GM12878 (cell line): Measurements from ENCODE around the gene MAP4K5. TPM values are rescaled to one million over a fixed set of nuclear protein-coding genes. Genes with fewer than 3 reads are reported as not detected.

ENCODE experiments used
- ATF7 ChIP-seq: fragments of 450-650 bp; IDR thresholded peaks from 2 replicates; pipeline ENCODE4 v1.6.1; 2016; ENCODE audit warnings: low read depth, mild to moderate bottlenecking
- BHLHE40 ChIP-seq, 2 experiments: fragments of 450-650 bp in 1 of 2; IDR thresholded peaks; 2 replicates each; pipeline ENCODE4 v1.6.1; 2011 to 2017; ENCODE audit warnings: low read depth in 2 of 2, borderline replicate concordance in 1 of 2, improper control_type of control experiment in 1 of 2, low read length in 1 of 2, mild to moderate bottlenecking in 1 of 2
- BMI1 ChIP-seq: fragments of 450-650 bp; IDR thresholded peaks from 2 replicates; pipeline ENCODE4 v1.6.1; 2016; ENCODE audit warnings: mild to moderate bottlenecking, moderate library complexity, borderline replicate concordance
- CEBPB ChIP-seq, 2 experiments: fragments of 150-350 bp in 1 of 2; IDR thresholded peaks; 2 replicates each; pipeline ENCODE4 v1.6.1; 2012 to 2014; ENCODE audit warnings: low read depth in 2 of 2, low read length in 2 of 2, borderline replicate concordance in 1 of 2, inconsistent platforms in 1 of 2
- CUX1 ChIP-seq: IDR thresholded peaks from 2 replicates; pipeline ENCODE4 v1.6.1; 2012; ENCODE audit warnings: improper control_type of control experiment, low read depth, low read length; ENCODE audit not compliant: insufficient replicate concordance
- EED ChIP-seq: sonication (generic); IDR thresholded peaks from 2 replicates; pipeline ENCODE4 v1.6.1; 2016; ENCODE audit warnings: antibody characterized with exemption, low read depth
- ETV6 ChIP-seq, 2 experiments: fragments of 450-650 bp in 1 of 2; IDR thresholded peaks in 1 of 2; conservative IDR thresholded peaks in 1 of 2; 2 replicates each; pipeline ENCODE4 v1.6.1; 2014; ENCODE audit warnings: antibody characterized with exemption in 1 of 2, borderline replicate concordance in 1 of 2, low read depth in 1 of 2, mild to moderate bottlenecking in 1 of 2, moderate library complexity in 1 of 2
- FOS ChIP-seq: IDR thresholded peaks from 3 replicates; pipeline ENCODE4 v1.6.1; 2011; ENCODE audit warnings: borderline replicate concordance; ENCODE audit not compliant: insufficient read length; ENCODE audit errors: extremely low read depth
- FOXM1 ChIP-seq: IDR thresholded peaks from 2 replicates; pipeline ENCODE4 v1.6.1; 2012; ENCODE audit warnings: low read depth, mild to moderate bottlenecking, inconsistent platforms, low read length, moderate library complexity
- HDGF ChIP-seq: fragments of 450-650 bp; IDR thresholded peaks from 2 replicates; pipeline ENCODE4 v1.6.1; 2016; ENCODE audit warnings: antibody characterized with exemption
- IKZF2 ChIP-seq, 2 experiments: fragments of 450-650 bp; IDR thresholded peaks; 2 replicates each; pipeline ENCODE4 v1.6.1; 2017; ENCODE audit warnings: mild to moderate bottlenecking in 2 of 2, moderate library complexity in 2 of 2
- KDM1A ChIP-seq: fragments of 200-600 bp; sonication (generic); IDR thresholded peaks from 2 replicates; pipeline ENCODE4 v1.6.1; 2016; ENCODE audit warnings: borderline replicate concordance
- NFXL1 ChIP-seq: fragments of 450-650 bp; IDR thresholded peaks from 2 replicates; pipeline ENCODE4 v1.6.1; 2017; ENCODE audit warnings: antibody characterized with exemption, mild to moderate bottlenecking, borderline replicate concordance
- NFYA ChIP-seq: IDR thresholded peaks from 2 replicates; pipeline ENCODE4 v1.6.1; 2011; ENCODE audit warnings: low read depth, mild to moderate bottlenecking, low read length, improper control_type of control experiment, borderline replicate concordance
- RELA ChIP-seq: fragments of 450-650 bp; IDR thresholded peaks from 2 replicates; pipeline ENCODE4 v1.8.0; 2014; ENCODE audit warnings: borderline replicate concordance; ENCODE audit not compliant: partially characterized antibody
- STAT3 ChIP-seq: IDR thresholded peaks from 2 replicates; pipeline ENCODE4 v1.6.1; 2011; ENCODE audit warnings: low read depth, low read length, improper control_type of control experiment
- TCF12 ChIP-seq: IDR thresholded peaks from 2 replicates; pipeline ENCODE4 v1.6.1; 2011; ENCODE audit warnings: low read depth, mild to moderate bottlenecking, low read length
- TCF7 ChIP-seq: IDR thresholded peaks from 2 replicates; pipeline ENCODE4 v1.6.1; 2014; ENCODE audit warnings: antibody characterized with exemption, borderline replicate concordance
- YBX1 ChIP-seq: fragments of 450-650 bp; IDR thresholded peaks from 2 replicates; pipeline ENCODE4 v1.6.1; 2016; ENCODE audit warnings: antibody characterized with exemption
- polyA plus RNA-seq, 11 experiments: library from polyadenylated mRNA; depleted of rRNA in 4 of 11; unstranded in 6 of 11; stranded (reverse) in 5 of 11; fragments of >200 nt; fragmentation: Nextera tagmentation in 4 of 11; fragmentation: Illumina TruSeq in 1 of 11; extraction: Ambion mirVana in 4 of 11; extraction: Trizol in 1 of 11; gene quantifications; 1 replicate in 1 of 11; 2 replicates in 10 of 11; pipeline versions ENCODE4 v1.2.1 to v1.2.3, GENCODE V29; 2011 to 2016; ENCODE audit warnings: inconsistent platforms in 2 of 11, missing spikeins in 2 of 11, low read depth in 1 of 11
- total RNA-seq, 4 experiments: library from RNA; depleted of rRNA in 3 of 4; stranded (reverse); fragments of >200 nt in 3 of 4; fragmentation: Illumina TruSeq in 1 of 4; extraction: Trizol in 1 of 4; gene quantifications; 2 replicates each; pipeline versions ENCODE4 v1.2.1 to v1.2.3, GENCODE V29; 2013 to 2021
- TF ChIP-seq, protein P1 (sequence below): fragments of 450-650 bp; IDR thresholded peaks from 2 replicates; pipeline ENCODE4 v1.6.1; 2017; ENCODE audit warnings: antibody characterized with exemption, mild to moderate bottlenecking, moderate library complexity
- TF ChIP-seq, protein P2 (sequence below): IDR thresholded peaks from 2 replicates; pipeline ENCODE4 v1.6.1; 2012; ENCODE audit warnings: low read depth, low read length, improper control_type of control experiment

The MAP4K5 gene
- total and polyA plus RNA-seq, 10 of the 15 experiments (the other 5 are each of a cell fraction or from before 2014, with no cell fraction given): 9.1 to 41.3 (median 30.1) TPM

DNA sequence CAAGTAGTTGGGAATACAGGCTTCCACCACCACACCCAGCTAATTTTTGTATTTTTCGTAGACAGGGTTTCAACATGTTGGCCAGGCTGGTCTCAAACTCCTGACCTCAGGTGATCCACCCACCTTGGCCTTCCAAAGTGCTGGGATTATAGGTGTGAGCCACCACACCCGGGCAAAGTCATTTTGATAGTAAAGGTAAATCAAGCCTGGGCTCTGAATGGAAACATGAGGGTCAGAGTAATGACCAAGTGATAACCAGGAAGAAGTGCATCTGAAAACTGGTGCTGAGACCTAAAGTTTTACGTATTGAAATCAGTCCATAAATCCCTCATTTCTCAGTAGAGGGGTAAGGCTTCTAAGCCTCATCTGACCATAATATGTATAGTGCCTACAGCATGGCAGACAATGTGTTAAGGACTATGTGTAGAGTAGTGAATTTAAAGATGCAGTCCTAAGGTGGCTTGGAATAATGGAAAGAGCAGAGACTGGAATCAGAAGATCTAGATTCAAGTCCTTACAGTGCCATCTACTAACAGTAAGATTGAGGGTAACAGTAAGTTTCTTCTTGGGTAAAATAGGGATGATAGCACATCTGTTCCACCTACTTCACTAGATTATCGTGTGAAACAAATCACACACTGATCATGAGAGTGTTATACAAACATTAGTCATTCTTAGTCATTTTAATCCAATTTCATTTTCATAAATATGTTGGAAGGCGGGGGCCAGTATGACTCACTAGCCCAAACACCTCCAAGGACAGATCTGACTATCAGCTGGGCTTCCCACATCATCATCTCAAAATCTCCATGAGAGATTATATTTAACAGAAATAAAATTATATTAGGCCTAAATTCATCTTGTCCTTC is 11.2 kb downstream of the MAP4K5 start (continued):
- TF ChIP-seq KDM1A (no peak), CUX1 (no peak), BMI1 (0 out of 2 replicates have a peak, but pooled peaks have one; percentile 41), STAT3 (no peak), NFXL1 (no peak), YBX1 (no peak), EED (peak; percentile 84), ETV6 (conservative IDR thresholded peaks at IDR 0.05 in 1 of 2, IDR thresholded peaks at IDR 0.05 in 1 of 2; ENCODE audit: borderline replicate concordance in 1 of 2, low read depth in 1 of 2) (peak in 1 of 2 experiments; percentile 12; a peak in 1 of 4 replicates), FOXM1 (peak; percentile 67; the same call in 1 of the 2 replicates), FOS (no peak), NFYA (no peak), TCF12 (0 out of 2 replicates have a peak, but pooled peaks have one; percentile 27), BHLHE40 (IDR thresholded peaks at IDR 0.05; ENCODE audit: borderline replicate concordance in 1 of 2, low read depth in 2 of 2, low read length in 1 of 2) (peak in 1 of 2 experiments; percentile 53; a peak in 2 of 4 replicates), CEBPB (IDR thresholded peaks at IDR 0.05; ENCODE audit: borderline replicate concordance in 1 of 2, low read depth in 2 of 2, low read length in 2 of 2) (0 out of 4 replicates have a peak, but pooled peaks of 1 of the 2 experiments have one; percentile 27), TCF7 (0 out of 2 replicates have a peak, but pooled peaks have one; percentile 8), HDGF (no peak), ATF7 (peak; percentile 65), RELA (no peak), IKZF2 (IDR thresholded peaks at IDR 0.05) (peak; percentile 81 to 86)
- TF ChIP-seq, protein P1, sequence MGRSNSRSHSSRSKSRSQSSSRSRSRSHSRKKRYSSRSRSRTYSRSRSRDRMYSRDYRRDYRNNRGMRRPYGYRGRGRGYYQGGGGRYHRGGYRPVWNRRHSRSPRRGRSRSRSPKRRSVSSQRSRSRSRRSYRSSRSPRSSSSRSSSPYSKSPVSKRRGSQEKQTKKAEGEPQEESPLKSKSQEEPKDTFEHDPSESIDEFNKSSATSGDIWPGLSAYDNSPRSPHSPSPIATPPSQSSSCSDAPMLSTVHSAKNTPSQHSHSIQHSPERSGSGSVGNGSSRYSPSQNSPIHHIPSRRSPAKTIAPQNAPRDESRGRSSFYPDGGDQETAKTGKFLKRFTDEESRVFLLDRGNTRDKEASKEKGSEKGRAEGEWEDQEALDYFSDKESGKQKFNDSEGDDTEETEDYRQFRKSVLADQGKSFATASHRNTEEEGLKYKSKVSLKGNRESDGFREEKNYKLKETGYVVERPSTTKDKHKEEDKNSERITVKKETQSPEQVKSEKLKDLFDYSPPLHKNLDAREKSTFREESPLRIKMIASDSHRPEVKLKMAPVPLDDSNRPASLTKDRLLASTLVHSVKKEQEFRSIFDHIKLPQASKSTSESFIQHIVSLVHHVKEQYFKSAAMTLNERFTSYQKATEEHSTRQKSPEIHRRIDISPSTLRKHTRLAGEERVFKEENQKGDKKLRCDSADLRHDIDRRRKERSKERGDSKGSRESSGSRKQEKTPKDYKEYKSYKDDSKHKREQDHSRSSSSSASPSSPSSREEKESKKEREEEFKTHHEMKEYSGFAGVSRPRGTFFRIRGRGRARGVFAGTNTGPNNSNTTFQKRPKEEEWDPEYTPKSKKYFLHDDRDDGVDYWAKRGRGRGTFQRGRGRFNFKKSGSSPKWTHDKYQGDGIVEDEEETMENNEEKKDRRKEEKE: no peak
- TF ChIP-seq, protein P2, sequence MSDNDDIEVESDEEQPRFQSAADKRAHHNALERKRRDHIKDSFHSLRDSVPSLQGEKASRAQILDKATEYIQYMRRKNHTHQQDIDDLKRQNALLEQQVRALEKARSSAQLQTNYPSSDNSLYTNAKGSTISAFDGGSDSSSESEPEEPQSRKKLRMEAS: no peak
